ENCODE results near the gene ORC2. TPM values are rescaled to one million over a fixed set of nuclear protein-coding genes. Genes with fewer than 3 reads are reported as not detected.
"Not testable (repeated sequence)": the region's sequence is repeated elsewhere in the genome, so short reads cannot be mapped to it uniquely, and the experiment has no call there.

ORC2 gene
- total RNA-seq, 4 donors from 2014 or later: 3.5 to 53.3 (median 22.6) TPM

- peaks cover 0 to 4% of the 10 kb centered on the region in 2 donors for H3K4me1 ChIP-seq
- H3K27me3 ChIP-seq: no peaks in the 10 kb centered on the region
- DNase-seq: peak; percentile 93 to 95
- H3K36me3 ChIP-seq: no peaks in the 10 kb centered on the region
- H3K27ac ChIP-seq: peak within 1 kb of the TSS; percentile 96 to 98
- no peaks in the 10 kb centered on the region for H3K9me3 ChIP-seq
- peak within 1 kb of the TSS; percentile 65 to 83 for H3K4me3 ChIP-seq
- intact Hi-C loops (cut with DNase I; ENCODE audit: low total_unique reads): no loop called here
- peak; percentile 32 to 45 for TF ChIP-seq POLR2A (IDR thresholded peaks at IDR 0.05)
- TF ChIP-seq, protein P1, sequence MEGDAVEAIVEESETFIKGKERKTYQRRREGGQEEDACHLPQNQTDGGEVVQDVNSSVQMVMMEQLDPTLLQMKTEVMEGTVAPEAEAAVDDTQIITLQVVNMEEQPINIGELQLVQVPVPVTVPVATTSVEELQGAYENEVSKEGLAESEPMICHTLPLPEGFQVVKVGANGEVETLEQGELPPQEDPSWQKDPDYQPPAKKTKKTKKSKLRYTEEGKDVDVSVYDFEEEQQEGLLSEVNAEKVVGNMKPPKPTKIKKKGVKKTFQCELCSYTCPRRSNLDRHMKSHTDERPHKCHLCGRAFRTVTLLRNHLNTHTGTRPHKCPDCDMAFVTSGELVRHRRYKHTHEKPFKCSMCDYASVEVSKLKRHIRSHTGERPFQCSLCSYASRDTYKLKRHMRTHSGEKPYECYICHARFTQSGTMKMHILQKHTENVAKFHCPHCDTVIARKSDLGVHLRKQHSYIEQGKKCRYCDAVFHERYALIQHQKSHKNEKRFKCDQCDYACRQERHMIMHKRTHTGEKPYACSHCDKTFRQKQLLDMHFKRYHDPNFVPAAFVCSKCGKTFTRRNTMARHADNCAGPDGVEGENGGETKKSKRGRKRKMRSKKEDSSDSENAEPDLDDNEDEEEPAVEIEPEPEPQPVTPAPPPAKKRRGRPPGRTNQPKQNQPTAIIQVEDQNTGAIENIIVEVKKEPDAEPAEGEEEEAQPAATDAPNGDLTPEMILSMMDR (IDR thresholded peaks at IDR 0.05): peak in 3 of 4 experiments; percentile 8 to 19 (median 8)
These were observed 74.5 kb downstream of the ORC2 start, which contains the start of the genes NIF3L1 and PPIL3 for GRCh38 chr2:200888704-200889625. Gene NIF3L1, plus strand, starts transcription at chr2:200889371. Its CDS starts 2,573 bp downstream, at chr2:200891944. Gene PPIL3, minus strand, starts transcription at chr2:200889077. Its CDS starts 1,462 bp downstream, at chr2:200887615.

- intact Hi-C loops (cut with DNase I; ENCODE audit: low total_unique reads); DNase-seq; H3K4me1 ChIP-seq; H3K36me3 ChIP-seq; H3K27me3 ChIP-seq; H3K27ac ChIP-seq; H3K4me3 ChIP-seq; H3K9me3 ChIP-seq: not testable (repeated sequence)
These were observed 81.7 kb downstream of the ORC2 start for GRCh38 chr2:200881715-200882249.

DNA sequence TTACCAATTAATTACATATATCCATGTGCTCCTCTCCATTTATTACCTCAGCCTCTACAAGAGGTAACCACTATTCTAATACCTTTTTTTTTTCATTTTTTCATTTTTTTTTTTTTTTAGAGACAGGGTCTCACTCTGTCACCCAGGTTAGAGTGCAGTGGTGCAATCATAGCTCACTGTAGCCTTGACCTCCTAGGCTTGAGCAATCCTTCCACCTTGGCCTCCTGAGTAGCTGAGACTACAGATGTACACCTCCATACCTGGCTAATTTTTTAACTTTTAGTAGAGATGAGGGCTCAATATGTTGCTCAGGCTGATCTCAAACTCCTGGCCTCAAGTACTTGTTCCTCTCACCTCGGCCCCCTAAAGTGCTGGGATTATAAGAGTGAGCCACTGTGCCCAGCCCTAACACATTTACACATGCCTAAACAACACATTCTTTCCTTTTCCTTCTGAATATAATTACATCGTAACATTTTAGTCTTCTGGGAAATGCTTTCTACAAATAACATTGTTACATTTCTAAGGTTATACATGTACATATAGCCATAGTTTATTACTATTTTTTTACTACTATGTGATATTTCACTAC is 85.1 kb downstream of the ORC2 start:
- Histone ChIP-seq H3K36me3 (no peaks in the 10 kb centered on the region), H3K9me3 (no peaks in the 10 kb centered on the region), H3K27ac (no peak overlapping the region), H3K4me1 (no peaks in the 10 kb centered on the region), H3K4me3 (no peak overlapping the region), H3K27me3 (no peaks in the 10 kb centered on the region)
- no peak for DNase-seq
- TF ChIP-seq POLR2A (IDR thresholded peaks at IDR 0.05): no peak
- TF ChIP-seq, protein P1 (IDR thresholded peaks at IDR 0.05): no peak
- intact Hi-C loops (cut with DNase I; ENCODE audit: low total_unique reads): no loop called here

DNA sequence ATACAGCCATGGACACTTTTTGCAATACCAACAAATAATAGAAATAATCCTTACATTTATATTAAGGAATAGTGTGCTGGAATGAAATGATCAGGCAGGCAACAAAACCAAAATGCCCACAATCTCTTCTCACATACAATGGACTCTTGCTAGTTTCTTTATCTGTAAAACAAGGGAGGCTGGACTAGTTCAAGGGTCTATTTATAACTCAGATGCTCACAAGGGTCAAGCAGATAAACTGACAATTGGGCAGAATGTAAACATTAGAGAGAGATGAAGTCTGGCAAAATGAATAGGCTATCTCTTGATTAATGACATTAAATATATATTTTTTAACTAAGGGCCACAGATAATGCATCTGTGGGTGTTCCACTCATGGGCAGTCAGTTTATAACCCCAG is 86.0 kb downstream of the ORC2 start:
- no peak overlapping the region for H3K4me3 ChIP-seq
- no peak for DNase-seq
- no peaks in the 10 kb centered on the region for H3K9me3 ChIP-seq
- intact Hi-C loops (cut with DNase I; ENCODE audit: low total_unique reads): no loop called here
- H3K27ac ChIP-seq: no peak overlapping the region
- H3K36me3 ChIP-seq: no peaks in the 10 kb centered on the region
- TF ChIP-seq POLR2A (IDR thresholded peaks at IDR 0.05): no peak
- TF ChIP-seq, protein P1 (IDR thresholded peaks at IDR 0.05): no peak
- H3K4me1 ChIP-seq: no peaks in the 10 kb centered on the region
- no peaks in the 10 kb centered on the region for H3K27me3 ChIP-seq

DNA sequence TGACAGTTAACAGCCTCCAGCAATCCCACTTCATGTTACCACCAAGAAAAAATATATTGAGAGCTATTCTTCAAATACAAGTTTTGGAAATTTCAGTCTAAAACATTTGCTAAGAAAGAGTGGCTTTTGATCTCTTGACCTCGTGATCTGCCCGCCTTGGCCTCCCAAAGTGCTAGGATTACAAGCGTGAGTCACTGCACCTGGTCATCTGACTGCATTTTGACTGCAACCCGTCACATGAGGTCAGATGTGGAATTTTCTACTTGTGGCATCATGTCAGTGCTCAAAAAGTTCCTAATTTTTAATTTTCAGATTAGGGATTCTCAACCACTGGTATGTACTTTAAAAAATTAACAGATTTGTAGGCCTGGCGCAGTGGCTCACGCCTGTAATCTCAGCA is 89.9 kb downstream of the ORC2 start:
- DNase-seq: no peak
- no peak for TF ChIP-seq POLR2A (IDR thresholded peaks at IDR 0.05)
- TF ChIP-seq, protein P1 (IDR thresholded peaks at IDR 0.05): no peak
- Histone ChIP-seq H3K27me3 (no peaks in the 10 kb centered on the region), H3K4me1 (no peaks in the 10 kb centered on the region), H3K27ac (no peak overlapping the region), H3K4me3 (no peak overlapping the region), H3K9me3 (no peaks in the 10 kb centered on the region), H3K36me3 (no peaks in the 10 kb centered on the region)
- intact Hi-C loops (cut with DNase I; ENCODE audit: low total_unique reads): no loop called here
